B cell (primary cell): ENCODE measurements around the gene TUBGCP2. TPM values are rescaled to one million over a fixed set of nuclear protein-coding genes. Genes with fewer than 3 reads are reported as not detected.

ENCODE experiments used
- ATAC-seq: fragments of 200-7000 bp; cut with Tn5 transposase; one replicate; pipeline ENCODE4 v1.10.0; 2021; ENCODE audit warnings: low read depth, mild to moderate bottlenecking, moderate number of reproducible peaks, moderate library complexity
- CTCF ChIA-PET: fragments of 350-600 bp; sonication (Branson Sonifier 250); formaldehyde crosslinking; loops from one replicate; lab custom pipeline; 2021; ENCODE audit warnings: antibody characterized with exemption, inconsistent platforms; lab: Charles Lee
- POLR2A ChIA-PET: fragments of 350-600 bp; sonication (Branson Sonifier 250); formaldehyde crosslinking; loops from one replicate; lab custom pipeline; 2021; ENCODE audit warnings: antibody characterized with exemption; lab: Charles Lee
- DNase-seq: peaks from one replicate; pipeline ENCODE4 v3.0.0; 2013
- H2AFZ ChIP-seq: 2 replicates; pipeline ENCODE4 v1.6.1; 2012; ENCODE audit warnings: mild to moderate bottlenecking, low read depth, low read length; ENCODE audit not compliant: insufficient read depth, poor library complexity, severe bottlenecking
- H3K27ac ChIP-seq, 2 donors: 1 replicate in 1 of 2; 2 replicates in 1 of 2; pipeline ENCODE4 v1.5.1; 2012 to 2013; ENCODE audit warnings: low read length in 2 of 2, mild to moderate bottlenecking in 2 of 2, moderate library complexity in 1 of 2
- H3K27me3 ChIP-seq, 4 experiments: fragments of 200-600 bp in 1 of 4; sonication (generic) in 1 of 4; replicated peaks in 1 of 4; 1 replicate in 2 of 4; 2 replicates in 2 of 4; pipeline versions ENCODE4 v1.6.1 to v1.7.0; 2013 to 2016; ENCODE audit warnings: low read length in 3 of 4, mild to moderate bottlenecking in 2 of 4, mixed read lengths in 1 of 4, moderate library complexity in 1 of 4; ENCODE audit not compliant: insufficient read depth in 4 of 4, control insufficient read depth in 3 of 4; ENCODE audit errors: control extremely low read depth in 1 of 4
- H3K36me3 ChIP-seq, 2 experiments: replicated peaks in 1 of 2; 1 replicate in 1 of 2; 2 replicates in 1 of 2; pipeline versions ENCODE4 v1.6.1 to v1.7.1; 2013; ENCODE audit warnings: low read length in 1 of 2; ENCODE audit not compliant: insufficient read depth in 2 of 2, control insufficient read depth in 1 of 2; ENCODE audit errors: control extremely low read depth in 1 of 2, extremely low read depth in 1 of 2
- H3K4me1 ChIP-seq, 2 donors: fragments of 200-600 bp in 1 of 2; sonication (generic) in 1 of 2; 1 replicate in 1 of 2; 2 replicates in 1 of 2; pipeline versions ENCODE4 v1.5.1 to v1.6.1; 2013 to 2017; ENCODE audit warnings: low read length in 2 of 2; ENCODE audit not compliant: control insufficient read depth in 2 of 2, insufficient read depth in 2 of 2
- H3K4me2 ChIP-seq: replicated peaks from 2 replicates; pipeline ENCODE3; 2012; ENCODE audit warnings: mild to moderate bottlenecking, low read depth, low read length; ENCODE audit not compliant: poor library complexity, severe bottlenecking
- H3K4me3 ChIP-seq, 5 experiments: fragments of 200-600 bp in 1 of 5; sonication (generic) in 1 of 5; 1 replicate in 3 of 5; 2 replicates in 2 of 5; pipeline versions ENCODE4 v1.5.1 to v1.7.0; 2011 to 2016; ENCODE audit warnings: low read length in 4 of 5, mild to moderate bottlenecking in 4 of 5, low read depth in 2 of 5, control low read depth in 1 of 5, moderate library complexity in 1 of 5; ENCODE audit not compliant: insufficient read depth in 1 of 5; ENCODE audit errors: control extremely low read depth in 1 of 5, extremely low read depth in 1 of 5
- H3K79me2 ChIP-seq: fragments of 200-600 bp; sonication (generic); one replicate; pipeline ENCODE4 v1.6.0; 2016; ENCODE audit warnings: low read length; ENCODE audit not compliant: control insufficient read depth, insufficient read depth
- H3K9ac ChIP-seq: fragments of 200-600 bp; sonication (generic); 2 replicates; pipeline ENCODE4 v1.6.1; 2017; ENCODE audit warnings: mild to moderate bottlenecking, low read length, moderate library complexity
- H3K9me3 ChIP-seq, 3 donors: one replicate each; pipeline versions ENCODE4 v1.6.1 to v1.7.1; 2013; ENCODE audit warnings: low read length in 2 of 3; ENCODE audit not compliant: control insufficient read depth in 2 of 3, insufficient read depth in 1 of 3; ENCODE audit errors: control extremely low read depth in 1 of 3
- H4K20me1 ChIP-seq: 2 replicates; pipeline ENCODE4 v1.6.0; 2012; ENCODE audit warnings: mild to moderate bottlenecking, low read length; ENCODE audit not compliant: insufficient read depth, control insufficient read depth, poor library complexity, severe bottlenecking
- H3K27ac Mint-ChIP-seq: one replicate; pipeline ENCODE4 v1.8.0; 2021; ENCODE audit warnings: mixed read lengths
- H3K27me3 Mint-ChIP-seq: one replicate; pipeline ENCODE4 v1.8.0; 2021; ENCODE audit warnings: mixed read lengths
- H3K4me1 Mint-ChIP-seq: one replicate; pipeline ENCODE4 v1.8.0; 2021; ENCODE audit warnings: mixed read lengths
- H3K4me3 Mint-ChIP-seq: one replicate; pipeline ENCODE4 v1.8.0; 2021; ENCODE audit warnings: mixed read lengths
- H3K9me3 Mint-ChIP-seq: one replicate; pipeline ENCODE4 v1.8.0; 2022; ENCODE audit warnings: mixed read lengths; ENCODE audit not compliant: insufficient read depth
- EZH2 ChIP-seq: IDR thresholded peaks from 2 replicates; pipeline ENCODE4 v1.6.1; 2012; ENCODE audit warnings: borderline replicate concordance, low read depth, mild to moderate bottlenecking, moderate library complexity, low read length; ENCODE audit not compliant: insufficient read depth, poor library complexity, severe bottlenecking
- WGBS: methylation state at CpG from one replicate; pipeline ENCODE4 v1.1.5; 2013; ENCODE audit warnings: missing lambda C conversion rate; ENCODE audit not compliant: insufficient coverage; 5-methylcytosine and 5-hydroxymethylcytosine counted together
- intact Hi-C: fragments of 100-400 bp; cut with micrococcal nuclease; formaldehyde crosslinking; loops from one replicate; pipeline ENCODE4 v1.10.0; 2022
- polyA plus RNA-seq: library from polyadenylated mRNA; depleted of rRNA; stranded (reverse); fragments of >200 nt; gene quantifications from 2 replicates; pipeline ENCODE4 v1.2.3, GENCODE V29; 2012
- total RNA-seq, 2 donors: library from RNA; stranded (reverse); fragments of 120-200 nt in 1 of 2; gene quantifications; 1 replicate in 1 of 2; 2 replicates in 1 of 2; pipeline versions ENCODE4 v1.2.3 to v1.2.4, GENCODE V29; 2013 to 2022
- TF ChIP-seq, protein P1 (sequence below): fragments of 200-600 bp; IDR thresholded peaks from one replicate; pipeline ENCODE4 v1.8.0; 2022; ENCODE audit warnings: antibody characterized with exemption, mild to moderate bottlenecking

TUBGCP2 gene
- total and polyA plus RNA-seq, 2 donors (not counting 1 experiment from before 2014, with no cell fraction given) = 50.3 to 90.3 TPM

DNA sequence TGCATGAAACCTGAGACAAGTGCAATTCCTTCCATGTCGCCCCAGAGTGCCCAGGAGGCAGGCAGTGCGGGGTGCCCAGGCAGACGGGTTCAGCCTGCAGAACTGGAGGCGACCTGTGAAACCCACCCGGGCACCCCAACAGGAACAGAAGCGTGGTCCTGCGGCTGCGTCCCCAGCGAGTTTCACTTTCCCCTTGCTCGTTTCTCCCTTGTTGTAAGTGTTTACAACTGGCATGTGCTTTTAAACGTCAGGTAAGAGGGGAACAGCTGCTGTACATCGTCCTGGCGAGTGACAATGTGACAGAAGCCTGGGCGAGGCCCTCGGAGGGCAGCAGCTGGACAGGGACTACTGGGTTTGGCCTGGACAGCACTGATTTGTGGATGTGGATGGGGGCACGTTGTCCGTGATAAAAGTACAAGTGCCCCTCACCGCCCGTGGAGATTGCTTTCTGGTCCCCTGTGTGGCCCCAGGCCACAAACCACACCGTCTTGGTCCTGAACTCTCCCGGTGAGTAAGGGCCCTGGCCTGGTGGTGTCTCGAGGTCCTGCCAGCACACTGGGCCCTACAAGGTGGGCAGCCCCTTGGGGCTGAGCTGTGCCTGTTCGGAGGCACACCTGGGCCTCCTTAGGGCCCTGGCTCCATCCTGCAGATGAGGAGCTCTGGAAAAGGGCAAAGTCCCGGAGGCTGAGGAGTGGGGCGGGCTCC is 67.0 kb downstream of the TUBGCP2 start:
- CTCF ChIA-PET = interaction anchor here (0.7 to 1.3 kb wide), 2 partner anchors 16 to 33 kb away, joined by 3 read pairs; no protein-coding TSS in a partner anchor
- no peaks in the 10 kb centered on the region for H3K36me3 ChIP-seq
- H3K9me3 ChIP-seq = no peaks in the 10 kb centered on the region
- peak; percentile 45 for ATAC-seq
- POLR2A ChIA-PET = interaction anchor here (1.4 kb wide), 1 partner anchor 20 kb away, joined by 3 read pairs; no protein-coding TSS in a partner anchor
- DNase-seq = peak; percentile 62
- peak overlapping the region; percentile 4 to 14 for H3K27ac ChIP-seq
- H3K27me3 Mint-ChIP-seq = peaks cover 13% of the 10 kb centered on the region
- no peaks in the 10 kb centered on the region for H3K9me3 Mint-ChIP-seq
- H3K4me1 ChIP-seq = peaks cover 44 to 50% of the 10 kb centered on the region in 2 donors
- H3K27ac Mint-ChIP-seq = peak overlapping the region; percentile 50
- H3K4me1 Mint-ChIP-seq = peaks cover 33% of the 10 kb centered on the region
- TF ChIP-seq EZH2 = no peak
- TF ChIP-seq, protein P1, sequence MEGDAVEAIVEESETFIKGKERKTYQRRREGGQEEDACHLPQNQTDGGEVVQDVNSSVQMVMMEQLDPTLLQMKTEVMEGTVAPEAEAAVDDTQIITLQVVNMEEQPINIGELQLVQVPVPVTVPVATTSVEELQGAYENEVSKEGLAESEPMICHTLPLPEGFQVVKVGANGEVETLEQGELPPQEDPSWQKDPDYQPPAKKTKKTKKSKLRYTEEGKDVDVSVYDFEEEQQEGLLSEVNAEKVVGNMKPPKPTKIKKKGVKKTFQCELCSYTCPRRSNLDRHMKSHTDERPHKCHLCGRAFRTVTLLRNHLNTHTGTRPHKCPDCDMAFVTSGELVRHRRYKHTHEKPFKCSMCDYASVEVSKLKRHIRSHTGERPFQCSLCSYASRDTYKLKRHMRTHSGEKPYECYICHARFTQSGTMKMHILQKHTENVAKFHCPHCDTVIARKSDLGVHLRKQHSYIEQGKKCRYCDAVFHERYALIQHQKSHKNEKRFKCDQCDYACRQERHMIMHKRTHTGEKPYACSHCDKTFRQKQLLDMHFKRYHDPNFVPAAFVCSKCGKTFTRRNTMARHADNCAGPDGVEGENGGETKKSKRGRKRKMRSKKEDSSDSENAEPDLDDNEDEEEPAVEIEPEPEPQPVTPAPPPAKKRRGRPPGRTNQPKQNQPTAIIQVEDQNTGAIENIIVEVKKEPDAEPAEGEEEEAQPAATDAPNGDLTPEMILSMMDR = no peak
- peak overlapping the region; percentile 65 for H3K9ac ChIP-seq
- intact Hi-C loops = loop anchor here (2.0 kb wide), 1 partner anchor 17 kb away; no protein-coding TSS in a partner anchor
- 21% methylated on average over 25 of the region's 25 CpGs for WGBS
- H3K4me2 ChIP-seq = peak overlapping the region; percentile 76
- H3K4me3 ChIP-seq = peak overlapping the region in 4 of 5 experiments; percentile 57 to 70 (median 65)
- peaks cover 0 to 28% (median 13%) of the 10 kb centered on the region in 4 experiments for H3K27me3 ChIP-seq
- peak overlapping the region; percentile 85 for H3K4me3 Mint-ChIP-seq
- H4K20me1 ChIP-seq = no peaks in the 10 kb centered on the region
- H3K79me2 ChIP-seq = no peaks in the 10 kb centered on the region
- H2AFZ ChIP-seq = peak overlapping the region; percentile 74

DNA sequence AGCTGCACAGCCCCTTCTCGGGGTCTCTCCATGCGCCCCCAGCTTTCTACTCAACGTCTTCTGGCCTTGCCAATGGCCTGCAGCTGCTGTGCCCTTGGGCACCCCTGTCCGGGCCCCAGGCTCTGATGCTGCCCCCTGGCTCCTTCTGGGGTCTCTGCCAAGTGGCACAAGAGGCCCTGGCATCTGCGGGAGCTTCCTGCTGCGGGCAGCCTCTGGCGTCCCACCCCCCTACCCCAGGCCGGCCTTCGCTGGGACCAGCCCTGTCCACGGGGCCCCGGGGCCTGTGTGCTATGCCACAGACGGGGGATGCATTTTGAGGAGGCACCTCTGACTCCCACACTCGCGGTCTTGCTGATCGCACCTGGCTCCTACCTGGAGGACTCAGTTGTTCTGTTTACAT is 68.7 kb downstream of the TUBGCP2 start:
- no peaks in the 10 kb centered on the region for H3K36me3 ChIP-seq
- ChIA-PET CTCF (interaction anchor here (1.0 kb wide), 1 partner anchor 89 kb away, joined by 4 read pairs; no protein-coding TSS in a partner anchor), POLR2A (interaction anchor here (0.8 to 1.0 kb wide), 2 partner anchors 21 to 35 kb away, joined by 3 read pairs; no protein-coding TSS in a partner anchor)
- WGBS = 40% methylated on average over 12 of the region's 15 CpGs
- Mint-ChIP-seq H3K9me3 (no peaks in the 10 kb centered on the region), H3K27me3 (peaks cover 14% of the 10 kb centered on the region), H3K4me3 (no peak overlapping the region), H3K27ac (no peak overlapping the region), H3K4me1 (peaks cover 39% of the 10 kb centered on the region)
- intact Hi-C loops = loop anchor here (2.0 kb wide), 1 partner anchor 19 kb away; no protein-coding TSS in a partner anchor
- H4K20me1 ChIP-seq = peaks cover 4% of the 10 kb centered on the region
- peaks cover 60 to 62% of the 10 kb centered on the region in 2 donors for H3K4me1 ChIP-seq
- H2AFZ ChIP-seq = no peak overlapping the region
- DNase-seq (no peak), ATAC-seq (no peak)
- TF ChIP-seq, protein P1 = no peak
- no peak for TF ChIP-seq EZH2
- no peaks in the 10 kb centered on the region for H3K79me2 ChIP-seq
- H3K9me3 ChIP-seq = no peaks in the 10 kb centered on the region
- H3K4me2 ChIP-seq = peak overlapping the region; percentile 35
- no peak overlapping the region for H3K27ac ChIP-seq
- H3K4me3 ChIP-seq = no peak overlapping the region
- H3K27me3 ChIP-seq = peaks cover 0 to 45% (median 19%) of the 10 kb centered on the region in 4 experiments
- no peak overlapping the region for H3K9ac ChIP-seq
